Vagina (tissue), 2 donors: ENCODE data around the gene HLA-F. TPM values are rescaled to one million over a fixed set of nuclear protein-coding genes. Genes with fewer than 3 reads are reported as not detected.

Source experiments
- DNase-seq, 2 donors: peaks; one replicate each; pipeline ENCODE4 v3.0.0-alpha.2; 2017; ENCODE audit errors: extremely low spot score in 2 of 2
- H3K27ac ChIP-seq: fragments of 200-600 bp; sonication (generic); one replicate; pipeline ENCODE4 v1.5.1; 2019
- H3K27me3 ChIP-seq: fragments of 200-600 bp; sonication (generic); one replicate; pipeline ENCODE4 v1.5.1; 2019
- H3K36me3 ChIP-seq, 2 donors: fragments of 200-600 bp; sonication (generic); one replicate each; pipeline ENCODE4 v1.5.1; 2017 to 2019
- H3K4me1 ChIP-seq: fragments of 200-600 bp; sonication (generic); one replicate; pipeline ENCODE4 v1.5.1; 2019
- H3K4me3 ChIP-seq, 2 donors: fragments of 200-600 bp; sonication (generic); 1 replicate in 1 of 2; 2 replicates in 1 of 2; pipeline ENCODE4 v1.5.1; 2016 to 2019
- H3K9me3 ChIP-seq: fragments of 200-600 bp; sonication (generic); one replicate; pipeline ENCODE4 v1.5.1; 2019
- POLR2A ChIP-seq, 2 donors: fragments of 450-650 bp; IDR thresholded peaks; one replicate each; pipeline ENCODE4 v1.6.1; 2017; ENCODE audit warnings: antibody characterized with exemption in 2 of 2, mild to moderate bottlenecking in 2 of 2, moderate library complexity in 2 of 2
- POLR2AphosphoS5 ChIP-seq, 2 donors: sonication (generic); formaldehyde crosslinking; IDR thresholded peaks; one replicate each; pipeline ENCODE4 v1.9.0; 2017; ENCODE audit warnings: antibody characterized with exemption in 2 of 2, mild to moderate bottlenecking in 2 of 2, low read depth in 1 of 2; ENCODE audit not compliant: insufficient read depth in 1 of 2
- intact Hi-C: fragments of 100-400 bp; cut with DNase I; formaldehyde crosslinking; loops from one replicate; pipeline ENCODE4 v1.15.1; 2023
- total RNA-seq: library from RNA; depleted of rRNA; stranded (reverse); fragments of >200 nt; gene quantifications from one replicate; pipeline ENCODE4 v1.2.3, GENCODE V29; 2016
- TF ChIP-seq, protein P1 (sequence below), 3 experiments: fragments of 450-650 bp in 2 of 3; fragments of 200-600 bp in 1 of 3; sonication (generic) in 1 of 3; IDR thresholded peaks; one replicate each; pipeline ENCODE4 v1.5.1; 2017 to 2019; ENCODE audit warnings: antibody characterized with exemption in 3 of 3, mild to moderate bottlenecking in 2 of 3, moderate library complexity in 2 of 3

Gene HLA-F
- total RNA-seq, 1 donor from 2014 or later = 133 TPM

DNA sequence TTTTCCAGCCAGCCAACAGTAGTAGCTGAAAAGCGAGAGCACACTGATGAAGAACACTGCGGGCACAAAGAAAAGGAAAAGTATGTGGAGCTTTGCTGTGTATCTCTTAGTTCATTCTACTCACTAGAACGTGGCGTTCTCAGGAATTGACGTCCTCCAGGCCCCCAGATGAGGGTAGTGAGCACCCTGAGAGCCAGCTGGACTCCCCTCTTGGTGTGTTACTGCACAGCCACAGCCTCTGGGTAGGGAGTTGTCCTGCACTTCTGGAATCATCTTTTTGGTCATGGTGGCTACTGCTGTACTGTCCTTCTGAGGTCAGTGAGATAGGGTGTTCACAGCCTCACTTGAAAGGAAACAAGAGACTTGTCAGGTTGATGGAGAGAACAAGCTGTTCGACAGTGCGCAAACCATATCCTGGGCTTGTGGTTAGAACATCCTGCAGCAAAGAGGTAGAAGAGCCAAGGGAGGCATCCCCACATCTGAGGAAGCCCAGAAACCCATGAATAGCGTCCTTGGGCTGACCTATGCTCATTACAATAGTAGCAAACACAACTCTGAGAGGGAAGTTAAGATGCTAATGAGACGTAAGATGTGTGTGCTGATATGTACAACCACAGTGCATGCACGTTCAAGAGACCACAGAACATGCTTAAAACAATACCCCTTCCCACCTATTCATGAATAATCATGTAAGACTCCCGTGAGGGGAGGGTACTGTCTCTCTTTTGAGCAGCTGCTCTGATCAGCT is 14.6 kb upstream of the HLA-F start:
- H3K27ac ChIP-seq = no peak overlapping the region
- no peaks in the 10 kb centered on the region for H3K9me3 ChIP-seq
- no peak for TF ChIP-seq POLR2AphosphoS5 (IDR thresholded peaks at IDR 0.05; ENCODE audit: insufficient read depth in 1 of 2, low read depth in 1 of 2)
- TF ChIP-seq, protein P1, sequence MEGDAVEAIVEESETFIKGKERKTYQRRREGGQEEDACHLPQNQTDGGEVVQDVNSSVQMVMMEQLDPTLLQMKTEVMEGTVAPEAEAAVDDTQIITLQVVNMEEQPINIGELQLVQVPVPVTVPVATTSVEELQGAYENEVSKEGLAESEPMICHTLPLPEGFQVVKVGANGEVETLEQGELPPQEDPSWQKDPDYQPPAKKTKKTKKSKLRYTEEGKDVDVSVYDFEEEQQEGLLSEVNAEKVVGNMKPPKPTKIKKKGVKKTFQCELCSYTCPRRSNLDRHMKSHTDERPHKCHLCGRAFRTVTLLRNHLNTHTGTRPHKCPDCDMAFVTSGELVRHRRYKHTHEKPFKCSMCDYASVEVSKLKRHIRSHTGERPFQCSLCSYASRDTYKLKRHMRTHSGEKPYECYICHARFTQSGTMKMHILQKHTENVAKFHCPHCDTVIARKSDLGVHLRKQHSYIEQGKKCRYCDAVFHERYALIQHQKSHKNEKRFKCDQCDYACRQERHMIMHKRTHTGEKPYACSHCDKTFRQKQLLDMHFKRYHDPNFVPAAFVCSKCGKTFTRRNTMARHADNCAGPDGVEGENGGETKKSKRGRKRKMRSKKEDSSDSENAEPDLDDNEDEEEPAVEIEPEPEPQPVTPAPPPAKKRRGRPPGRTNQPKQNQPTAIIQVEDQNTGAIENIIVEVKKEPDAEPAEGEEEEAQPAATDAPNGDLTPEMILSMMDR (IDR thresholded peaks at IDR 0.05) = no peak
- TF ChIP-seq POLR2A (IDR thresholded peaks at IDR 0.05) = no peak
- intact Hi-C loops = loop anchor here (10.0 kb wide), 1 partner anchor 126 kb away; no protein-coding TSS in a partner anchor
- no peaks in the 10 kb centered on the region for H3K36me3 ChIP-seq
- no peaks in the 10 kb centered on the region for H3K4me1 ChIP-seq
- no peak for DNase-seq
- no peaks in the 10 kb centered on the region for H3K27me3 ChIP-seq
- no peak overlapping the region for H3K4me3 ChIP-seq

DNA sequence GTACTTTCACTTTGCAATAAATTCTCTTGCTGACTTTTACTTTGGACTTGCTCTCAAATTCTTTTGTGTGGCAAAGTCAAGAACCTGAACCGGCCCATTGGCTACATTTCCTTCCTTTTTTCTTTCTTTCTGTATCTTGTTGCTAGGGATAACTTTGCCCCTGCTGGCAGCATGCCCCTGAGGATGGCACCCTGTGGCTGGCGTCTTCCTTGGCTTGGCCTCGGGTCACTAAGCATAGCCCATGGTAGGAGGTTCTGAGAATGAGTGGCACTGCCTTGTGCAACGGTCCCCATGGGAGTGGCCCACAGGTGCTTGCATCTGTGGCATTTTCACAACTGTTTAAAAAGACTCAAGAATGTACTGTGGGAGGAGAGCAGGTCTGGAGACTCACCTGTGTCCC is 14.0 kb upstream of the HLA-F start:
- H3K4me1 ChIP-seq = no peaks in the 10 kb centered on the region
- H3K27ac ChIP-seq = no peak overlapping the region
- DNase-seq = no peak
- H3K9me3 ChIP-seq = no peaks in the 10 kb centered on the region
- TF ChIP-seq, protein P1 (IDR thresholded peaks at IDR 0.05) = no peak
- TF ChIP-seq POLR2A (IDR thresholded peaks at IDR 0.05) (no peak), POLR2AphosphoS5 (IDR thresholded peaks at IDR 0.05; ENCODE audit: insufficient read depth in 1 of 2, low read depth in 1 of 2) (no peak)
- H3K4me3 ChIP-seq = no peak overlapping the region
- intact Hi-C loops = loop anchor here (10.0 kb wide), 1 partner anchor 126 kb away; no protein-coding TSS in a partner anchor
- H3K36me3 ChIP-seq = no peaks in the 10 kb centered on the region
- no peaks in the 10 kb centered on the region for H3K27me3 ChIP-seq

DNA sequence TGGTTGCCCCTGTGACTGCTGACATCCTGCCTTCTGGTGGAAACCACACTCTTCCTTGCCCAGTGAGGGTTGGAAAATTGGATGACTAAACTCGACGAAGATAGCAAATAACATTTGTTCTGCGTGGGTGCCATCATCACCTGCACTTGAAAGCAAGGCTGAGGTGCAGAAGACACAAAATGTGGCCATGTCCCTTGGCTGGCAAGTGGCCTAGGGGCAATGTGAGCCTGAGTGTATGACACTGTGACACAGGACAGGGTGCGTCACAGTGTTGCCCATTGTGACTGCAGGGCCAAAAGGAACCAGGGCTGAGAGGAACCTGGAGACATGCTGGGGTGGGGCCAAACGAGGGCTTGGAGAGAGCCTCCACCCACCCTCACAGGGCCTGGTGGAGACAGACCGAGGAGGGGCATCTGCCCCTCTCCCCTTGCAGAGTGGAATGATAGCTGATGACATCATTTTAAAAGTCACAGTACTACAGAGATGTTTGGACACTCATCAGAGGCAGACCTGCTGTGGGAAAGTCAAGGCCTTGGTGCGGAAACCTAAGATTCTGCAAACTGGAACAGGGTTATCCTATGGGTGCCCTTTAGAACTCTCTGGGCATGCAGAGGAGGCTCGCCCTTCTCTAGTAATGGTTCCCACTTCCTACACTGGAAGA is 12.8 kb upstream of the HLA-F start:
- DNase-seq = no peak
- intact Hi-C loops = no loop called here
- Histone ChIP-seq H3K27ac (no peak overlapping the region), H3K9me3 (no peaks in the 10 kb centered on the region), H3K4me3 (no peak overlapping the region), H3K27me3 (no peaks in the 10 kb centered on the region), H3K4me1 (no peaks in the 10 kb centered on the region), H3K36me3 (no peaks in the 10 kb centered on the region)
- no peak for TF ChIP-seq POLR2AphosphoS5 (IDR thresholded peaks at IDR 0.05; ENCODE audit: insufficient read depth in 1 of 2, low read depth in 1 of 2)
- TF ChIP-seq, protein P1 (IDR thresholded peaks at IDR 0.05) = no peak
- TF ChIP-seq POLR2A (IDR thresholded peaks at IDR 0.05) = no peak

DNA sequence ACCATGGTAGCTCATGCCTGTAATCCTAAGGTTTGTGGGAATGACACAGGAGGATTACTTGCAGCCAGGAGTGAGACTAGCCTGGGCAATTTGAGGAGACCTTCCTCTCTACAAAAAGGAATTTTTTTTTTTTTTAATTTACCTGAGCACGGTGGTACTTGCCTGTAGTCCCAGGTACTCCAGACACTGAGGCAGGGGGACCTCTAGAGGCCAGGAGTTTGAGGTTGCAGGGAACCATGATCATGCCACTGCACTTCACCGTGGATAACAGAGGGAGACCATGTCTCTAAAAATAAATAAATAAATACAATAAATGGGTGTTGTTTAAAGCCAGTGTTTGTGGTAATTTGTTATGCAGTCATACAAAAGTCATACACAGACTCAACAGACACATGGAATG is 2.4 kb upstream of the HLA-F start:
- Histone ChIP-seq H3K4me3 (no peak overlapping the region), H3K4me1 (peaks cover 17% of the 10 kb centered on the region), H3K27me3 (no peaks in the 10 kb centered on the region), H3K27ac (no peak overlapping the region), H3K9me3 (no peaks in the 10 kb centered on the region), H3K36me3 (peaks cover 0 to 5% of the 10 kb centered on the region in 2 donors)
- no peak for DNase-seq
- intact Hi-C loops = no loop called here
- TF ChIP-seq POLR2AphosphoS5 (IDR thresholded peaks at IDR 0.05; ENCODE audit: insufficient read depth in 1 of 2, low read depth in 1 of 2) (no peak), POLR2A (IDR thresholded peaks at IDR 0.05) (no peak)
- TF ChIP-seq, protein P1 (IDR thresholded peaks at IDR 0.05) = no peak
